Activated T-cell treated with anti-CD3 and anti-CD28 coated beads, Interleukin-2, amount 50 U/mL, for 24 hours (primary cell): ENCODE data around the gene CMTR1.
"Not testable (repeated sequence)": the region's sequence is repeated elsewhere in the genome, so short reads cannot be mapped to it uniquely, and the experiment has no call there.

Source experiments
- DNase-seq: peaks from one replicate; pipeline ENCODE4 v3.0.0-alpha.2; 2020
- H3K27ac Mint-ChIP-seq: 2 replicates; pipeline ENCODE4 v1.8.0; 2020; ENCODE audit warnings: mild to moderate bottlenecking, mixed read lengths
- H3K27me3 Mint-ChIP-seq: 2 replicates; pipeline ENCODE4 v1.8.0; 2020; ENCODE audit warnings: mixed read lengths
- H3K36me3 Mint-ChIP-seq: 2 replicates; pipeline ENCODE4 v1.8.0; 2020; ENCODE audit warnings: low read depth, mixed read lengths
- H3K4me1 Mint-ChIP-seq: 2 replicates; pipeline ENCODE4 v1.8.0; 2020; ENCODE audit warnings: low read depth, mixed read lengths
- H3K4me3 Mint-ChIP-seq: 2 replicates; pipeline ENCODE4 v1.8.0; 2020; ENCODE audit warnings: mild to moderate bottlenecking, moderate library complexity, mixed read lengths
- H3K9me3 Mint-ChIP-seq: 2 replicates; pipeline ENCODE4 v1.8.0; 2020; ENCODE audit warnings: mixed read lengths

Gene CMTR1

DNA sequence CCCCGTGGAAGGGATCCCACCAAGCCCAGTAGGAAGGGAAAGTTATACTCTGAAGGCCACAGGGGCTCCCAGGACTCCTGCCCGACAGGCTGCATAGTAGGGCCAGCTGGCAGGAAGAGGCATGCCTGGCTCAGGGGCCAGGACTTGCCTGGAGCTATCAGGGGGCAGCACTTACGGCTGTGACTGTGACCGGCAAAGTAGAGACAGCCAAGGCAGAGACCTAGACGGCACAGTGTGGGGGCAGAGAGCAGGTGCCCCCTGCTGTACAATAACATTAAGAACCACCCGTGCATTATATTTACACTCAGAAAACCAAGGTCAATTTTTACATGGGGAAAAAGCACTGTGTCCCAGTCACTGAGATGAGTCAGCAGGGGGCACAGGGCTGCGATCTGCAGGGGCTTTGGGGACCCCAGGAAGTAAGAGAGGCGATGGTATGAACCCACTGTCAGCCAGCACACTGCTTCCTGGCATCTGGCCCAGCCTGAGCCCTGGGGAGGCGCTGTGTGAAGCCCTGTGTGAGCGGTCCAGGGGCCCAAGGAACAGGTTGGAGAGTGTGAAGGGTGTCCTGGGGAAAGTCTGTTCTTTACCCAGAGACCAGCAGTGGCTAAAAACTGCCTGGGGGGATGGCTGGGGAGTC is 56.8 kb downstream of the CMTR1 start:
- Mint-ChIP-seq H3K27ac (peak overlapping the region; percentile 93), H3K4me1 (peaks cover 84% of the 10 kb centered on the region), H3K27me3 (no peaks in the 10 kb centered on the region), H3K4me3 (peak overlapping the region; percentile 28), H3K36me3 (peaks cover 37% of the 10 kb centered on the region), H3K9me3 (no peaks in the 10 kb centered on the region)
- peak; percentile 60 for DNase-seq

DNA sequence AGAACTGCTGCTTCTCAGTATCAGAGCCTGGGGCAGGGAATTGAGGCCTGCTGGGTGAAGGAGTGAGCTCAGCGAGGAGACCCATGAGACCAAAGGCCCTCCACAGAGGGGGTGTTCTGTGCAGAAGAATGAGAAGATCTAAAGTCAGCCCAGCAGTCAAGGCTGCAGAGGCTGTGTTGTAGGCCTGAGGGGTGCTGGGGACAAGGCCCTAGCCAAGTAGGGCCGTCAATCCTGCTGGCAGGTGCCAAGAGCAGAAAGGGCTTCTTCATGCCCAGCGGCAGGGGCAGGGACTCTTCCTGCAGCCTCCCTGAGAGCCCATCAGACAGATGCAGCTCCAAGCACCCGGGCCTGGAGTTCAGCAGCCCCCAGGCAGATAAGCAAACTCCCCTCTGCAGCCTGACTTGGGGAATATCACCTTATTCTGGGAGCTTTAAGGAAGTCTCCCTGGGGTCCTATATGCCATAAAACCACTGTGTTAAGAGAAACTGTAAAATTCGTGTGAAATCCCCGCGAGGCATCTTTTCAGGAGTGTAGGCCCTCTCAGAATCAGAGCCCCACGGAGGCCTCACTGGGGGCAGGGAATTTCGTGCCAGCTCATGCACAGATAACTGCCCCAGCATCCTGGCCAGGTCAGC is 57.6 kb downstream of the CMTR1 start:
- Mint-ChIP-seq H3K27ac (peak overlapping the region; percentile 93), H3K27me3 (no peaks in the 10 kb centered on the region), H3K36me3 (peaks cover 34% of the 10 kb centered on the region), H3K9me3 (no peaks in the 10 kb centered on the region), H3K4me3 (no peak overlapping the region), H3K4me1 (peaks cover 87% of the 10 kb centered on the region)
- peak; percentile 46 for DNase-seq

DNA sequence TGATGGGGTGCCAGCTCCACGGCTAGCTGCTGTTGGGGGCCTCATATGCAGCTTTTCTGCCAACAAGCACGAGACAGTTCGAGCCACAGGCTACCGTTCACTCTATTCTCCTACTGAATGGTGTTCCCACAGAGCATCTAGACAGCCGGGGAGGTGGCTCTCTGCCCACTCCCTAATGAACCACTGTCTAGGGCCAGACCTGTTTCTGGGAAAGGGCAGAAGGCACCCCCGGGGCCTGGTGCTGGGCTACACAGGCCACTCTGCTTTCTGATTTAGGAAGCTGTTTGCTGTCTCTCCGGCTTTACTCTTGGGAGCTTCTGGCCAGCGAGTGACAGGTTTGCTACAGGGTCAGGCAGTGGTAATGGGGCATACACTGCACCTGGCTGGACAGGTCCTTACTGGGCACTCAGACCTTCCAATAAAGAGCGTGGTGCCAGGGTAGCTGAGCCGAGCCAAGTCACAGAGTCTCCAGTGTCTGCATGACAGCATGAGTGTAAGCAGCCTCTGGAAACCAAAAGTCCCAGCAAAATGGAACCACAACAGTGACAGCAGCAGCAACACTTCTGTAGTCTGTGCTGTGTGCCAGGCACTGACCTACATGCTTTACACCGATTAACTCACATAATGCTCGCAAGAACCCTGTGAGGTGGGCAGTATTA is 58.3 kb downstream of the CMTR1 start:
- H3K4me1 Mint-ChIP-seq: peaks cover 90% of the 10 kb centered on the region
- H3K27me3 Mint-ChIP-seq: no peaks in the 10 kb centered on the region
- H3K4me3 Mint-ChIP-seq: no peak overlapping the region
- DNase-seq: peak; percentile 49
- H3K36me3 Mint-ChIP-seq: peaks cover 34% of the 10 kb centered on the region
- no peaks in the 10 kb centered on the region for H3K9me3 Mint-ChIP-seq
- H3K27ac Mint-ChIP-seq: peak overlapping the region; percentile 59

DNA sequence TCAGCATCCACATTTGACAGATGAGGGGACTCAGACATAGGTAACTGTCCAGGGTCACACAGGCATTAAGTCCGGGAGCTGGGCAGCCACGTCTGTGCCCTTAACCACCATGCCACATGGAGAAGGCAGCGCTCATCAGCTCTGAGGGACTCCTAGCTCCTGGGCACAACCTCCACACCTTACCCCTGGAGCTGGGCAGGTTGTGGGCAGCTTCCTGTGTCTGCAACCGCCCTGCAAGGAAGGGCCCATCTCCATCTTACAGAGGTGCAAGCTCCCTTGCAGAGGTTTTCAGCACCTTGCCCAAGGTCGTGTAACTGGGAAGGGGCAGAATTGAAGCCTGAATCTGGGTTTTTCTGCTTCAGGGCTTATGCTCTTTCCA is 58.8 kb downstream of the CMTR1 start:
- DNase-seq: no peak
- no peaks in the 10 kb centered on the region for H3K9me3 Mint-ChIP-seq
- no peaks in the 10 kb centered on the region for H3K27me3 Mint-ChIP-seq
- peaks cover 92% of the 10 kb centered on the region for H3K4me1 Mint-ChIP-seq
- H3K4me3 Mint-ChIP-seq: no peak overlapping the region
- peaks cover 36% of the 10 kb centered on the region for H3K36me3 Mint-ChIP-seq
- H3K27ac Mint-ChIP-seq: peak overlapping the region; percentile 65

DNA sequence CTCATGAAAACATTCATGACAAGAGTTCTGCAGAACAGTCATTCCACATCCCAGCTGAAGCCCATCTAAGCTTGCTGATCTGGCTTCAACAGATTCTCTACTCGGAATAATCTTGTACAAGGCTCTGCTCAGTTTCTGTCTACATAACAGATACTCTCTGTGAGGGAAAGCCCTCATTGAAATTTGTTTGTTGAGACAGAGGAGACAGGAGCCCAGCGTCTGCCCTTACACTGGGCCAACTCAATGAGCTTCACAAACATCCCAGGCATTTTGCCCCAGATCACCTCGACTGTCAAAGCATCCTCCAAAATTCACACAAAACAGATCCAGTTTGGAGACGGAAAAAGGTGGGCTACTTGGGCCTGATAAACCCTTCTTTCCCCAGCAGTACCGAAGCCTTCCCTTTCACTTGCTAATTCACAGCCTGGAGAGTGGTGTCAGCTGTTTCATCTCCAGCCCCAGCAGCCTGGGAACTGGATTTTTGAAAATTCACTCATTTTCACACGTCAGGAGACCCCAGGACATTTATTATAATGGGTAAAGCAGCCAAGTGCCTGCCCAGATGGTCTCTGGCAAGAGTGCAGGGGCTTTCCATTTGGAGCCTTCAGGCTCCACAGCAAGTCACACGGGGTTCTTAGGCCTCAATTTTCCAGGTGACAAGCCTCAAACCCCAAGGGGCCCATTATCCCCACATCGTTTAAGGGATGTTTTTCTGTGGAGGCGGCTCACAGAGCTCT is 59.4 kb downstream of the CMTR1 start:
- Mint-ChIP-seq H3K4me3 (no peak overlapping the region), H3K27ac (peak overlapping the region; percentile 65), H3K36me3 (peaks cover 39% of the 10 kb centered on the region), H3K4me1 (peaks cover 95% of the 10 kb centered on the region), H3K9me3 (no peaks in the 10 kb centered on the region), H3K27me3 (no peaks in the 10 kb centered on the region)
- DNase-seq: peak; percentile 29

DNA sequence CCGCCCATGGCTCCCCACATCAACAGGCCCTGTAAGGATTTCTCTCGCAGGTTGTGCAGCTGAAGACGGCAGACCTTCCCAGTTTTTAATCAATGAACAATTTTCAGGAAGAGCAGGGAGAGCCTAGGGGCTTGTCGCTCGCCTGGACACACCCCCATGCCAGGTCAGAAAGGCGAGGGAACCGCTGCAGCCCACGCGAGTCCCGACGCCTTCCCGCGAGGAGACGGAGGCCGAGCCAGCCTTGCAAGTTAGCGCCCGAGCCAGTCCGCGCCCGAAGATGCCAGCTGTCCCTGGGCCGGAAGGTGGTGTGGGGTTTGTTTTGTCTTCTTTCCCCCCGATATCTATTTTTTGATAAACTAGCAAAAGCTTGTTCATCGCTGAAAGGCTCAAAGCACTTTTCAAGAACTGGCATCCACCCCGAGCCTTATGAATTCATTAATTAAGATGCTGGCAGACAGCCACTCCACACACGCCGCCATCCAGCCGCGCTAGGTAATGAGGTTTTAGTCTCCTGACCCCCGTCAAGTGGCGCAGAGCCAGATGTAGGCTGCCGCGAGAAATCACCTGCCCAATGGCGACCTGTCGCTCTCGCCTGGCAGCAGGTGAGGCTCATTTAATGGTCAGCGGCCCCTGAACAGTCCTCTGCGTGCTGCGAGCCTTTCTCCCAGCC is 60.1 kb downstream of the CMTR1 start:
- no peaks in the 10 kb centered on the region for H3K27me3 Mint-ChIP-seq
- H3K4me1 Mint-ChIP-seq: peaks cover 97% of the 10 kb centered on the region
- peaks cover 35% of the 10 kb centered on the region for H3K36me3 Mint-ChIP-seq
- no peak overlapping the region for H3K4me3 Mint-ChIP-seq
- H3K9me3 Mint-ChIP-seq: no peaks in the 10 kb centered on the region
- peak overlapping the region; percentile 88 for H3K27ac Mint-ChIP-seq
- DNase-seq: no peak

DNA sequence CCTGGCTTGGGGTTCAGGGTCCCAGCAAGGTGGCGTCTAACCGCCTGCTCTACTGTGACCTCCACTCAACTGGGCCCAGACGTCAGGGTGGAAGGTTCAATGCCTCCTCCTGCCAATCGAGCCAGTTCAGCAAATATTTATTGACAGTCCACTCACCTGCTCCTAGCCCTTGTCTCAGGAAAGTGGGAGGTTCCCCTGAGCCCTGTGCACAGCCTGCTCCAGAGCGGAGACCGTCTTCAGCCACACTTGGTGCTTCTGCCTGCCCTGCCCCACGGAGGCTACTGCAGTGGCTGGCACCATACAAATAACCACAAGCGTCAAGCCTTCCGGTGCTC is 60.6 kb downstream of the CMTR1 start:
- peak overlapping the region; percentile 25 for H3K4me3 Mint-ChIP-seq
- H3K9me3 Mint-ChIP-seq: no peaks in the 10 kb centered on the region
- no peak for DNase-seq
- H3K27ac Mint-ChIP-seq: peak overlapping the region; percentile 88
- H3K4me1 Mint-ChIP-seq: peaks cover 97% of the 10 kb centered on the region
- no peaks in the 10 kb centered on the region for H3K27me3 Mint-ChIP-seq
- H3K36me3 Mint-ChIP-seq: peaks cover 30% of the 10 kb centered on the region

DNA sequence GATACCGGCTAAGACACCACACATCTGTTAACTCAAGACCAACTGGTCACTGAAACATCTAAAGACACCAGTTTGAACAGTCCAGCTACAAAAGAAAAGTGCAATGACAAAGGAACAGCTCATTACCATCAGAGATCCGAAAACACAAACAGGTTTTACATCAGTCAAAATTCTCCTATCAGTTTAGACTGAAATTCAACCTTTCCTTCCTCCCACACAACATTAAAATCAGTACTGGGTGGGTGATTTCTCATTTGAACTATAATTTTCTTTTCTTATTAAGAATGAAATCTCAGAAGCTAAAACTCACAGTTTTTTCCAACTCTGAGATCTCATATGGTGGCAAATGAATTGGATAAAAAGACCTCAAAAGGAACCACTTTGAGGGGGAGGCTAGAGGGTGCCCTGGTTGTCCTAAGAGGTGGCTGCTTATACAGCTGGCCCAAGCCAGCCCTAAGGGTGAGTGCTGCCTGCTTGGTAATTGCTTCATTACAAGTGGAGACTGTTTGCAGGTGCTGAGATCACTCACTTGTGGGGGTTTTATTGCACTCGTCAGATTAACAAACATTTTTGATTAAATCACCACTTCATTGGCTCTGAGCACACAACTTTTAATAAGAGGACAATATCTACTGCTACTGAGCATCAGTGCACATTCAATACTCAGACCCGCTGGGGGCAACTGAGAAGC is 62.4 kb downstream of the CMTR1 start:
- peak; percentile 66 for DNase-seq
- H3K27ac Mint-ChIP-seq: peak overlapping the region; percentile 92
- peaks cover 32% of the 10 kb centered on the region for H3K36me3 Mint-ChIP-seq
- peak overlapping the region; percentile 36 for H3K4me3 Mint-ChIP-seq
- no peaks in the 10 kb centered on the region for H3K27me3 Mint-ChIP-seq
- H3K9me3 Mint-ChIP-seq: no peaks in the 10 kb centered on the region
- H3K4me1 Mint-ChIP-seq: peaks cover 97% of the 10 kb centered on the region

DNA sequence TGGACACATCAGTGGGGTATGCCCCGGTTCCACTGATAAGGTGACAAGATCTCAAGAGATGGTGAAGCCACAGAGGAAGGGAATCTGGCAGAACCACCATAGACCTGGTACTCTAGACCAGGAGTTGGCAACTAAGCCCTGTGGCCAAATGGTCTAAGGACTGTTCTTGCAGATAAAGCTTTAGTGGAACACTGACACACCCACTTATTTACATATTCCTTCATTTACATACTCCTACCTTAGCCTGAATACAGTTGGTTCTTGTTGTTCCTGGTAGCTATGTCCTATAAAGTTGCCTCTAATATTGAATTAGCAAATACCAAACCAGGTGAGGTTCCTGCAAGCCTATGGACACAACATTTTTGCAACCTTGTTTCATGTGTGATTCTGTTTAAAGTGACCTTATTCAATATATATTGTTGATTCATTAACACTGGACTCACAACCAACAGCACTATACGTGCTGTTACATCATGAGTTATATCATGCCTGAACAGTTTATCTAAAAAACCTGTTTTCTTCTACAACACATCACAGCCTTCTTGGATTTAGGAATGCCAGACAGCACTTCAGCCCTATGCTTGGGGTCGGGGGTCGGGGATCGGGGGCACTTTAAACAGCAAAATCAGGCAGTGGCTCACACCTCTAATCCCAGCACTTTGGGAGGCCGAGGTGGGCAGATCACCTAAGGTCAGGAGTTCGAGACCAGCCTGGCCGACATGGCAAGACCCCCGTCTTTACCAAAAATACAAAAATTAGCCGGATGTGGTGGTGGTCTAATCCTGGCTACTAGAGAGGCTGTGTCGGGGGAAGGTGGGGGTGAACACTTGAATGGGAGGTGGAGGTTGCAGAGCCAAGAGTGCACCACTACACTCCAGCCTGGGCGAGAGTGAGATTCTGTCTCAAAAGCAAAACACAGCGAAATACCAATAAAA is 64.2 kb downstream of the CMTR1 start:
- Mint-ChIP-seq H3K36me3 (peaks cover 32% of the 10 kb centered on the region), H3K27ac (peak overlapping the region; percentile 56), H3K4me3 (peak overlapping the region; percentile 95), H3K9me3 (peaks cover 3% of the 10 kb centered on the region), H3K4me1 (peaks cover 96% of the 10 kb centered on the region), H3K27me3 (no peaks in the 10 kb centered on the region)
- no peak for DNase-seq

DNA sequence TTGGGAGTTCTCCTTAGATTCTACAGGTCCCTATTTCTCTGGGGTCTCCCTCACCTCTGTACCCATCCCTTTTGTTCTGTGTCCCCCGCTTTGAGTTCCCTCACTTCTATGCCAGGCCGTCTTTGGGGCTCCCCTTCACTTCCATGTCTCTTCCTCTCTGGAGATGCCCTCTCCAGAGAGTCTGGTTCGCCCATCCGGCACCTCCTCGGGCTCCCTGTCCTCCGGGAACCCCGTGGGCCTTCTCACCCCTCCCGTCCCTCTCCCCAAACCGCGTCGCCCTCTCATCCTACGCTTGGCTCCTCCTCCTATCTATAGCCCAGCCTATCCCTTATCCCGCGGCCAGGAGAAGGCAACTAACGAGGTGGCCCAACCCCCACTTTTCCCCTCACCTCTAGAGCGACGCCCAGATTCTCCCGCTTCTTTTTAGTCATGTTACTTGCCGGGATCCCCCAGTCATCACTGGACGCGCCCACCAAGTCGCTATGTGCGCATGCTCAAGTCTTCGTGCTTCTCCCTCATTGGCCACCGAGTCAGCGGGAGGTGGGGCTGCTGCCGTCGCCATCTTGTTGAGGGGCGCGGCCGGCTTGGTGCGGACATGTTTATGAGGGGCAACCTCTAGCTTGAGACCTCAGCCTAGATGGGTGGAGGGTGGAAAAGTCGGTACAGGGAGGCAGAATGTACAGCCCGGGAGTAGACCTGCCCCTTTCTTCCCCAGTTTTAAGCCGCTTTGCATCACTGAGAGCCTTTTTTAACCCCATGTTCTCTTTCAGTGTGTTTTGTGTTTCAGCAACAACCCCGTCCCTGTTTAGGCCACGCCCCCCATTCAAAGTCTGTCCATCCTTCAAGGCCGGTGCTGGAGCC is 66.6 kb downstream of the CMTR1 start, which contains the start of gene CCDC167:
CCDC167 (minus strand) TSS at position 461 of the 861 bp plus-strand sequence; CDS start at position 431, 30 bp downstream.
- peaks cover 18% of the 10 kb centered on the region for H3K36me3 Mint-ChIP-seq
- peak; percentile 96 for DNase-seq
- peaks cover 3% of the 10 kb centered on the region for H3K9me3 Mint-ChIP-seq
- H3K4me1 Mint-ChIP-seq: peaks cover 97% of the 10 kb centered on the region
- peak within 1 kb of the TSS; percentile 99 for H3K27ac Mint-ChIP-seq
- H3K4me3 Mint-ChIP-seq: peak within 1 kb of the TSS; percentile 95
- H3K27me3 Mint-ChIP-seq: no peaks in the 10 kb centered on the region

DNA sequence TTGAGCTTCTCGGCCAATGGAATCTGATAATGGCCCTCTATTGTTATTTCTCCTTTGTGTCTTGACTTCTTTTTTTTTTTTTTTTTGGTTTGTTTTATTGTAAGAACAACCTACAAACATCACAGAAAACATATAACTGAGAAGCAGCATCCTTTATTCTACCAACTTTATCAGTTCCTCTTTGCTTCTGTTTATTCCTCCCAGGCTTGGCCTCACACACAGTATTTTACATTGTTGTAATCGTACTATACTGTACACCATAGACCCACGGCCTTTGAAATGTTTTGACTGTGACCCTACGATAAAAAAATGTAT is 67.2 kb downstream of the CMTR1 start:
- peak overlapping the region; percentile 99 for H3K27ac Mint-ChIP-seq
- H3K4me3 Mint-ChIP-seq: peak overlapping the region; percentile 95
- DNase-seq: no peak
- no peaks in the 10 kb centered on the region for H3K27me3 Mint-ChIP-seq
- H3K36me3 Mint-ChIP-seq: peaks cover 18% of the 10 kb centered on the region
- peaks cover 3% of the 10 kb centered on the region for H3K9me3 Mint-ChIP-seq
- H3K4me1 Mint-ChIP-seq: peaks cover 97% of the 10 kb centered on the region

DNA sequence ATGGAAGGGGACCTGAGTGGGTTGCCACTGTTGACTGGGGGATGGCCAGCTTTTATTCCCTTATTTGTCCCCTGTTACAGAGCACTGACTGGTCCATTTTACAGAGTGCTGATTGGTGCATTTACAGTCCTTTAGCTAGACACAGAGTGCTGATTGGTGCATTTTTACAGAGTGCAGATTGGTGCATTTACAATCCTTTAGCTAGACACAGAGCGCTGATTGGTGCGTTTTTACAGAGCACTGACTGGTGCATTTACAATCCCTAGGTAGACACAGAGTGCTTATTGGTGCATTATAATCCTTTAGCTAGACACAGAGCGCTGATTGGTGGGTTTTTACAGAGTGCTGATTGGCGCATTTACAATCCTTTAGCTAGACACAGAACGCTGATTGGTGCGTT is 67.9 kb downstream of the CMTR1 start:
- not testable (repeated sequence) for H3K9me3 Mint-ChIP-seq, DNase-seq, H3K27me3 Mint-ChIP-seq, H3K4me3 Mint-ChIP-seq
- peaks cover 97% of the 10 kb centered on the region for H3K4me1 Mint-ChIP-seq
- peak overlapping the region; percentile 47 for H3K27ac Mint-ChIP-seq
- peaks cover 14% of the 10 kb centered on the region for H3K36me3 Mint-ChIP-seq
